ENCODE data around the gene GBP4.

DNA sequence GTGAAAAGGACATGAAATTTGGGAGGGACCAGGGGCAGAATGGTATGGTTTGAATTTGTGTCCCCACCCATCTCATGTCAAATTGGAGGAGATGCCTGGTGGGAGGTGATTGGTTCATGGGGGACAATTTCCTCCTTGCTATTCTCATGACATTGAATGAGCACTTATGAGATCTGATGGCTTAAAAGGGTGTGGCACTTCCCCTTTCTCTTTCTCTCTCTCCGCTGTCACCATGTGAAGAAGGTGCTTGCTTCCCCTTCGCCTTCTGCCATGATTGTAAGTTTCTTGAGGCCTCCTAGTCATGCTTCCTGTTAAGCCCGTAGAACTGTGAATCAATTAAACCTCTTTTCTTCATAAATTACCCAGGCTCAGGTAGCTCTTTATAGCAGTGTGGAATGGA lies 7.6 kb upstream of the GBP4 start:
- TF ChIP-seq, protein P1, sequence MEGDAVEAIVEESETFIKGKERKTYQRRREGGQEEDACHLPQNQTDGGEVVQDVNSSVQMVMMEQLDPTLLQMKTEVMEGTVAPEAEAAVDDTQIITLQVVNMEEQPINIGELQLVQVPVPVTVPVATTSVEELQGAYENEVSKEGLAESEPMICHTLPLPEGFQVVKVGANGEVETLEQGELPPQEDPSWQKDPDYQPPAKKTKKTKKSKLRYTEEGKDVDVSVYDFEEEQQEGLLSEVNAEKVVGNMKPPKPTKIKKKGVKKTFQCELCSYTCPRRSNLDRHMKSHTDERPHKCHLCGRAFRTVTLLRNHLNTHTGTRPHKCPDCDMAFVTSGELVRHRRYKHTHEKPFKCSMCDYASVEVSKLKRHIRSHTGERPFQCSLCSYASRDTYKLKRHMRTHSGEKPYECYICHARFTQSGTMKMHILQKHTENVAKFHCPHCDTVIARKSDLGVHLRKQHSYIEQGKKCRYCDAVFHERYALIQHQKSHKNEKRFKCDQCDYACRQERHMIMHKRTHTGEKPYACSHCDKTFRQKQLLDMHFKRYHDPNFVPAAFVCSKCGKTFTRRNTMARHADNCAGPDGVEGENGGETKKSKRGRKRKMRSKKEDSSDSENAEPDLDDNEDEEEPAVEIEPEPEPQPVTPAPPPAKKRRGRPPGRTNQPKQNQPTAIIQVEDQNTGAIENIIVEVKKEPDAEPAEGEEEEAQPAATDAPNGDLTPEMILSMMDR (IDR thresholded peaks at IDR 0.05; ENCODE audit: low read depth, low read length): no peak
- TF ChIP-seq POLR2A (IDR thresholded peaks at IDR 0.05; ENCODE audit: extremely low read depth, insufficient read length): no peak
- TF ChIP-seq, protein P2, sequence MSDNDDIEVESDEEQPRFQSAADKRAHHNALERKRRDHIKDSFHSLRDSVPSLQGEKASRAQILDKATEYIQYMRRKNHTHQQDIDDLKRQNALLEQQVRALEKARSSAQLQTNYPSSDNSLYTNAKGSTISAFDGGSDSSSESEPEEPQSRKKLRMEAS (IDR thresholded peaks at IDR 0.05; ENCODE audit: low read depth, low read length): no peak

All from NB4 (cell line).